Activated CD8-positive, alpha-beta T cell treated with anti-CD3 and anti-CD28 coated beads for 36 hours (primary cell): ENCODE data around the gene PTGES. TPM values are rescaled to one million over a fixed set of nuclear protein-coding genes. Genes with fewer than 3 reads are reported as not detected.

ENCODE experiments used
- ATAC-seq: fragments of 200-7000 bp; cut with Tn5 transposase; one replicate; pipeline ENCODE4 v1.10.0; 2021; ENCODE audit warnings: mild to moderate bottlenecking, moderate library complexity
- CTCF ChIA-PET: fragments of 350-600 bp; sonication (Branson Sonifier 250); formaldehyde crosslinking; loops from one replicate; lab custom pipeline; 2021; ENCODE audit warnings: antibody characterized with exemption; lab: Charles Lee
- POLR2A ChIA-PET: fragments of 350-600 bp; sonication (Branson Sonifier 250); formaldehyde crosslinking; loops from one replicate; lab custom pipeline; 2021; ENCODE audit warnings: antibody characterized with exemption; lab: Charles Lee
- DNase-seq: peaks from one replicate; pipeline ENCODE4 v3.0.0-alpha.2; 2020
- H3K27ac Mint-ChIP-seq: one replicate; pipeline ENCODE4 v1.8.0; 2021; ENCODE audit warnings: mild to moderate bottlenecking, mixed read lengths
- H3K27me3 Mint-ChIP-seq: one replicate; pipeline ENCODE4 v1.8.0; 2021; ENCODE audit warnings: mixed read lengths
- H3K36me3 Mint-ChIP-seq: one replicate; pipeline ENCODE4 v1.8.0; 2021; ENCODE audit warnings: low read depth, mixed read lengths
- H3K4me1 Mint-ChIP-seq: one replicate; pipeline ENCODE4 v1.8.0; 2021; ENCODE audit warnings: low read depth, mixed read lengths
- H3K4me3 Mint-ChIP-seq: one replicate; pipeline ENCODE4 v1.8.0; 2021; ENCODE audit warnings: mild to moderate bottlenecking, moderate library complexity, mixed read lengths
- H3K9me3 Mint-ChIP-seq: one replicate; pipeline ENCODE4 v1.8.0; 2021; ENCODE audit warnings: mixed read lengths
- intact Hi-C: fragments of 100-400 bp; cut with micrococcal nuclease; formaldehyde crosslinking; loops from one replicate; pipeline ENCODE4 v1.10.0; 2022
- total RNA-seq, 2 experiments: library from RNA; stranded (reverse); gene quantifications; one replicate each; pipeline ENCODE4 v1.2.3, GENCODE V29; 2021
- TF ChIP-seq, protein P1 (sequence below): fragments of 200-600 bp; IDR thresholded peaks from one replicate; pipeline ENCODE4 v1.8.0; 2022; ENCODE audit warnings: antibody characterized with exemption, mild to moderate bottlenecking

PTGES gene
- total RNA-seq, 2 experiments from 2014 or later, result 0.20 to 0.56 TPM

GRCh38 chr9:129702589-129703520, 50.0 kb downstream of the PTGES start:
- Mint-ChIP-seq H3K4me1 (peaks cover 2% of the 10 kb centered on the region), H3K27ac (no peak overlapping the region), H3K27me3 (peaks cover 12% of the 10 kb centered on the region), H3K4me3 (no peak overlapping the region), H3K36me3 (no peaks in the 10 kb centered on the region), H3K9me3 (no peaks in the 10 kb centered on the region)
- intact Hi-C loops, result no loop called here
- CTCF ChIA-PET, result interaction anchor here (3.0 kb wide), 1 partner anchor 24 kb away, joined by 16 read pairs; no protein-coding TSS in a partner anchor
- ATAC-seq (no peak), DNase-seq (no peak)
- TF ChIP-seq, protein P1, sequence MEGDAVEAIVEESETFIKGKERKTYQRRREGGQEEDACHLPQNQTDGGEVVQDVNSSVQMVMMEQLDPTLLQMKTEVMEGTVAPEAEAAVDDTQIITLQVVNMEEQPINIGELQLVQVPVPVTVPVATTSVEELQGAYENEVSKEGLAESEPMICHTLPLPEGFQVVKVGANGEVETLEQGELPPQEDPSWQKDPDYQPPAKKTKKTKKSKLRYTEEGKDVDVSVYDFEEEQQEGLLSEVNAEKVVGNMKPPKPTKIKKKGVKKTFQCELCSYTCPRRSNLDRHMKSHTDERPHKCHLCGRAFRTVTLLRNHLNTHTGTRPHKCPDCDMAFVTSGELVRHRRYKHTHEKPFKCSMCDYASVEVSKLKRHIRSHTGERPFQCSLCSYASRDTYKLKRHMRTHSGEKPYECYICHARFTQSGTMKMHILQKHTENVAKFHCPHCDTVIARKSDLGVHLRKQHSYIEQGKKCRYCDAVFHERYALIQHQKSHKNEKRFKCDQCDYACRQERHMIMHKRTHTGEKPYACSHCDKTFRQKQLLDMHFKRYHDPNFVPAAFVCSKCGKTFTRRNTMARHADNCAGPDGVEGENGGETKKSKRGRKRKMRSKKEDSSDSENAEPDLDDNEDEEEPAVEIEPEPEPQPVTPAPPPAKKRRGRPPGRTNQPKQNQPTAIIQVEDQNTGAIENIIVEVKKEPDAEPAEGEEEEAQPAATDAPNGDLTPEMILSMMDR, result no peak
- POLR2A ChIA-PET, result no interaction called here

DNA sequence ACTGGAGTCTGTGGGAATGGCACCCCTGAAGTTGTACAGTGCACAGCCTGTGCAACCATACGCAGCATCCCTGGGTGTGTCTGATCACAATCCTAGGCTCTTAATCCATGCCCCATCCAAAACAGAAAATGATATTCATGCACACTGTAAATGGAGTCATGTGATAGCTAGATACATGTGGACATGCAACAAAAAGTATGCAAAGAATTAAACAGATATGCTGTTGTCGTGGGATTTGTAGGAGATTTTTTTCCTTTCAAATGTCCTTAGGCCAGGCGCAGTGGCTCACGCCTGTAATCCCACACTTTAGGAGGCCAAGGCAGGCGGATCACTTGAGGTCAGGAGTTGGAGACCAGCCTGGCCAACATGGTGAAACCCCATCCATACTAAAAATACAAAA, 51.3 kb downstream of the PTGES start:
- Mint-ChIP-seq H3K36me3 (no peaks in the 10 kb centered on the region), H3K27ac (no peak overlapping the region), H3K27me3 (peaks cover 17% of the 10 kb centered on the region), H3K4me3 (no peak overlapping the region), H3K4me1 (peaks cover 5% of the 10 kb centered on the region), H3K9me3 (no peaks in the 10 kb centered on the region)
- DNase-seq, result no peak
- no peak for ATAC-seq
- TF ChIP-seq, protein P1, result no peak
- CTCF ChIA-PET, result interaction anchor here (3.0 kb wide), 1 partner anchor 25 kb away, joined by 16 read pairs; no protein-coding TSS in a partner anchor
- intact Hi-C loops, result no loop called here
- POLR2A ChIA-PET, result interaction anchor here (0.8 to 1.0 kb wide), 2 partner anchors 81 to 88 kb away, joined by 3 read pairs; partner anchors contain the start of gene C9orf50

DNA sequence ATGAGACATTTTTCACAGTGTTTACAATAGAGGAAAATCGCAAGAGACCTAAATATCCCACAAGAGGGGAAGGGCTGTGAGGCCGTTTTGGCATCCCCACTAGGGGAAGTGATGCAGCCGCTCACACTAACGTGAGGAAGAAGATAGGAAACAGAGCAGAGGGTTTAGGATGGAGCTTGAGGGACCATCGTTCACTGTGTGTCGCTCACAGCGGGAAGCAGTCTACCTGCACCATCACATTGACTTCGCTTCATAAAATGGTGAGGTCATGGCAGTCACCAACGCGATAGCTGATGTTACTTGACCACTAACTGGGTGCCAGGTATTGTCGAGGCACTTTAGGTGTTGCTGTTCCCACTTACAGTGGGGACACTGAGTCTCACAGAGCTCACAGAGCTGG, 51.8 kb downstream of the PTGES start:
- ChIA-PET CTCF (interaction anchor here (3.0 kb wide), 1 partner anchor 25 kb away, joined by 16 read pairs; no protein-coding TSS in a partner anchor), POLR2A (interaction anchor here (0.8 to 1.0 kb wide), 2 partner anchors 80 to 89 kb away, joined by 3 read pairs; partner anchors contain the start of gene C9orf50)
- Mint-ChIP-seq H3K36me3 (no peaks in the 10 kb centered on the region), H3K27ac (no peak overlapping the region), H3K9me3 (no peaks in the 10 kb centered on the region), H3K27me3 (peaks cover 18% of the 10 kb centered on the region), H3K4me1 (peaks cover 5% of the 10 kb centered on the region), H3K4me3 (no peak overlapping the region)
- intact Hi-C loops, result no loop called here
- ATAC-seq (no peak), DNase-seq (no peak)
- TF ChIP-seq, protein P1, result no peak

DNA sequence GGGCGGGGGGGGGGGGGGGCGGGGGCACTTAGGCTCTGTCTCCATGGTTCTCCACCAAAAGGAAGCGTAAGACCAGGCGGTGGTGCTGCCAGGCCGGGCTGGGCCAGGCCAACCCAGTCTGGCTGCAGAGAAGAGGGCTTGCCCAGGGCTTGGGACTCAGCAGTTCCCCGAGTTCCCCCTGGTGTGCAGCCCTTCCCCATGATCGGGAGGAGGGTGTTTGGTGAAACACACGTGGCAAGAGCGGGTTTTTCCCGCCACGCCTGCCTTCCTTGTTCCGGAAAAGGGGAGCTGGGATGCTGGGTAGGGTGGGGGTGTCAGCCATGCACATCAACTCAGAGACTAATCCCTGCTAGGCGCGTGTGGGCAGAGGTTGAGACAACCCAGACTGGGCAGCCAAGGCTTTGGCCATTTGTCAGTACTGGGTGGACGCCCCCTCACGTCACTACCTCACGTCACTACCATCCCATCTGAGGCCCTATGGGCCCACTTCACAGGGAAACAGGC, 54.5 kb downstream of the PTGES start:
- H3K27me3 Mint-ChIP-seq, result peaks cover 31% of the 10 kb centered on the region
- TF ChIP-seq, protein P1, result no peak
- H3K4me1 Mint-ChIP-seq, result peaks cover 5% of the 10 kb centered on the region
- ATAC-seq, result peak; percentile 24
- ChIA-PET POLR2A (interaction anchor here (1.7 to 2.0 kb wide), 2 partner anchors 14 to 55 kb away, joined by 6 read pairs; no protein-coding TSS in a partner anchor), CTCF (interaction anchor here (1.0 to 3.6 kb wide), 4 partner anchors 16 to 559 kb away, joined by 3 to 17 read pairs (median 9); no protein-coding TSS in a partner anchor)
- H3K36me3 Mint-ChIP-seq, result no peaks in the 10 kb centered on the region
- DNase-seq, result peak; percentile 13
- H3K27ac Mint-ChIP-seq, result peak overlapping the region; percentile 34
- peak overlapping the region; percentile 32 for H3K4me3 Mint-ChIP-seq
- intact Hi-C loops, result no loop called here
- H3K9me3 Mint-ChIP-seq, result no peaks in the 10 kb centered on the region
